HepG2 (cell line): ENCODE data around the gene RINL. TPM values are rescaled to one million over a fixed set of nuclear protein-coding genes. Genes with fewer than 3 reads are reported as not detected.

Source experiments
- CEBPB ChIP-seq: IDR thresholded peaks from 2 replicates; pipeline ENCODE4 v1.6.1; 2011; ENCODE audit warnings: low read depth, low read length, improper control_type of control experiment, borderline replicate concordance
- CSRNP2 ChIP-seq: sonication (generic); formaldehyde crosslinking; conservative IDR thresholded peaks from 2 replicates; pipeline ENCODE4 v1.8.0; 2022; ENCODE audit warnings: low read depth, missing genetic modification reagents
- ELF3 ChIP-seq: IDR thresholded peaks from 2 replicates; pipeline ENCODE4 v1.6.1; 2016; ENCODE audit warnings: missing genetic modification reagents, missing compliant biosample characterization
- FOXP1 ChIP-seq, 2 experiments: fragments of 450-650 bp in 1 of 2; IDR thresholded peaks; 2 replicates each; pipeline ENCODE4 v1.6.1; 2017 to 2018; ENCODE audit warnings: antibody characterized with exemption in 1 of 2
- IKZF5 ChIP-seq: IDR thresholded peaks from 2 replicates; pipeline ENCODE4 v1.6.1; 2018; ENCODE audit warnings: missing genetic modification reagents, mild to moderate bottlenecking, missing compliant biosample characterization
- MYC ChIP-seq: sonication (generic); formaldehyde crosslinking; IDR thresholded peaks from 2 replicates; pipeline ENCODE4 v1.9.0; 2021; ENCODE audit warnings: missing genetic modification reagents, borderline replicate concordance
- NCOA2 ChIP-seq: sonication (generic); formaldehyde crosslinking; IDR thresholded peaks from 2 replicates; pipeline ENCODE4 v1.8.0; 2022; ENCODE audit warnings: inconsistent platforms
- POLR2A ChIP-seq, 2 experiments: IDR thresholded peaks; 2 replicates each; pipeline ENCODE4 v1.6.1; 2011; ENCODE audit warnings: low read depth in 2 of 2, low read length in 2 of 2, mild to moderate bottlenecking in 1 of 2, moderate library complexity in 1 of 2; ENCODE audit not compliant: insufficient read depth in 1 of 2
- PTBP1 ChIP-seq: fragments of 200-400 bp; formaldehyde crosslinking; IDR thresholded peaks from 2 replicates; pipeline ENCODE4 v1.6.1; 2018; ENCODE audit warnings: low read length, low read depth; ENCODE audit not compliant: poor library complexity, severe bottlenecking
- REPIN1 ChIP-seq: sonication (generic); formaldehyde crosslinking; IDR thresholded peaks from 2 replicates; pipeline ENCODE4 v1.8.0; 2022; ENCODE audit warnings: missing genetic modification reagents, low read depth, mild to moderate bottlenecking, borderline replicate concordance
- SAP130 ChIP-seq: IDR thresholded peaks from 2 replicates; pipeline ENCODE4 v1.6.1; 2016; ENCODE audit warnings: low read depth
- SMYD3 ChIP-seq: sonication (generic); formaldehyde crosslinking; IDR thresholded peaks from 2 replicates; pipeline ENCODE4 v1.8.1; 2023; ENCODE audit warnings: mild to moderate bottlenecking, missing genetic modification reagents
- STAG1 ChIP-seq: sonication (generic); formaldehyde crosslinking; IDR thresholded peaks from 2 replicates; pipeline ENCODE4 v1.4.0; 2020; ENCODE audit warnings: missing genetic modification reagents
- ZFP91 ChIP-seq: sonication (generic); formaldehyde crosslinking; IDR thresholded peaks from 2 replicates; pipeline ENCODE4 v1.9.0; 2022; ENCODE audit warnings: missing genetic modification reagents, mild to moderate bottlenecking, borderline replicate concordance
- ZNF331 ChIP-seq: sonication (generic); formaldehyde crosslinking; IDR thresholded peaks from 2 replicates; pipeline ENCODE4 v1.4.0; 2020; ENCODE audit warnings: missing genetic modification reagents
- ZNF510 ChIP-seq: sonication (generic); formaldehyde crosslinking; IDR thresholded peaks from 2 replicates; pipeline ENCODE4 v1.4.0; 2020; ENCODE audit warnings: low read depth, mild to moderate bottlenecking, missing genetic modification reagents
- ZNF574 ChIP-seq: sonication (generic); formaldehyde crosslinking; IDR thresholded peaks from 2 replicates; pipeline ENCODE4 v1.4.0; 2020; ENCODE audit warnings: missing genetic modification reagents
- ZNF598 ChIP-seq: sonication (generic); formaldehyde crosslinking; IDR thresholded peaks from 2 replicates; pipeline ENCODE4 v1.5.1; 2020; ENCODE audit warnings: mild to moderate bottlenecking, missing genetic modification reagents, borderline replicate concordance
- ZNF788 ChIP-seq: sonication (generic); formaldehyde crosslinking; IDR thresholded peaks from 2 replicates; pipeline ENCODE4 v1.5.0; 2020; ENCODE audit warnings: mild to moderate bottlenecking, missing genetic modification reagents, borderline replicate concordance
- ZNF800 ChIP-seq: sonication (generic); formaldehyde crosslinking; IDR thresholded peaks from 2 replicates; pipeline ENCODE4 v1.4.0; 2020; ENCODE audit warnings: missing genetic modification reagents
- polyA plus RNA-seq, 8 experiments: library from polyadenylated mRNA; depleted of rRNA in 3 of 8; stranded (reverse) in 7 of 8; unstranded in 1 of 8; fragments of >200 nt; fragmentation: Illumina TruSeq in 4 of 8; extraction: Trizol in 4 of 8; gene quantifications; 2 replicates each; pipeline versions ENCODE4 v1.2.1 to v1.2.3, GENCODE V29; 2011 to 2016; ENCODE audit warnings: low read depth in 4 of 8, missing spikeins in 1 of 8, mixed read lengths in 1 of 8; ENCODE audit not compliant: insufficient read depth in 1 of 8
- total RNA-seq, 5 experiments: library from RNA; depleted of rRNA; stranded (reverse); fragments of >200 nt; fragmentation: Illumina TruSeq; extraction: Trizol; gene quantifications; 2 replicates each; pipeline ENCODE4 v1.2.3, GENCODE V29; 2016; ENCODE audit warnings: low read depth in 1 of 5

Gene RINL
- total and polyA plus RNA-seq, 2 of the 13 experiments (the other 11 are each of a cell fraction or from before 2014, with no cell fraction given), result 11.4 to 18.0 TPM

- peak; percentile 18; the same call in 1 of the 2 replicates for TF ChIP-seq ZNF574 (CRISPR knock-in tag)
- TF ChIP-seq IKZF5 (CRISPR knock-in tag), result 0 out of 2 replicates have a peak, but pooled peaks have one; percentile 28
- peak; percentile 70; the same call in 1 of the 2 replicates for TF ChIP-seq MYC (CRISPR knock-in tag)
- TF ChIP-seq ELF3 (CRISPR knock-in tag), result peak; percentile 49; the same call in 1 of the 2 replicates
- no peak for TF ChIP-seq ZNF800 (CRISPR knock-in tag)
- TF ChIP-seq ZNF788, result no peak
- no peak for TF ChIP-seq FOXP1 (IDR thresholded peaks at IDR 0.05)
- 0 out of 2 replicates have a peak, but pooled peaks have one; percentile 0 for TF ChIP-seq FOXP1 (CRISPR knock-in tag; IDR thresholded peaks at IDR 0.05)
- 0 out of 2 replicates have a peak, but pooled peaks have one; percentile 49 for TF ChIP-seq ZNF510 (CRISPR knock-in tag)
- TF ChIP-seq NCOA2 (CRISPR knock-in tag), result 0 out of 2 replicates have a peak, but pooled peaks have one; percentile 6
- TF ChIP-seq ZFP91, result 0 out of 2 replicates have a peak, but pooled peaks have one; percentile 15
- TF ChIP-seq SMYD3, result 0 out of 2 replicates have a peak, but pooled peaks have one; percentile 14
- peak; percentile 70 for TF ChIP-seq SAP130 (CRISPR knock-in tag)
- no peak for TF ChIP-seq CSRNP2 (CRISPR knock-in tag)
- peak; percentile 77 to 78; a peak in 3 of 4 replicates for TF ChIP-seq POLR2A (IDR thresholded peaks at IDR 0.05; ENCODE audit: insufficient read depth in 1 of 2, low read depth in 2 of 2, low read length in 2 of 2)
- TF ChIP-seq REPIN1 (CRISPR knock-in tag), result 0 out of 2 replicates have a peak, but pooled peaks have one; percentile 42
- peak; percentile 12; the same call in 1 of the 2 replicates for TF ChIP-seq ZNF598
- peak; percentile 32; the same call in 1 of the 2 replicates for TF ChIP-seq ZNF331 (CRISPR knock-in tag)
- 0 out of 2 replicates have a peak, but pooled peaks have one; percentile 5 for TF ChIP-seq CEBPB
- TF ChIP-seq STAG1 (CRISPR knock-in tag), result peak; percentile 29; the same call in 1 of the 2 replicates
- no peak for TF ChIP-seq PTBP1
These were observed 27.6 kb downstream of the RINL start (continued) for GRCh38 chr19:38850436-38850975.
